Peyer's patch (tissue), 4 donors: ENCODE results near the gene SHB.
"Not testable (repeated sequence)": the region's sequence is repeated elsewhere in the genome, so short reads cannot be mapped to it uniquely, and the experiment has no call there.

Experiments
- CTCF ChIP-seq, 6 experiments: fragments of 450-650 bp in 4 of 6; fragments of 200-600 bp in 2 of 6; sonication (generic) in 1 of 6; IDR thresholded peaks; one replicate each; pipeline ENCODE4 v1.5.1; 2017 to 2019; ENCODE audit warnings: antibody characterized with exemption in 6 of 6, mild to moderate bottlenecking in 3 of 6, moderate library complexity in 1 of 6
- POLR2A ChIP-seq, 2 donors: fragments of 450-650 bp; IDR thresholded peaks; one replicate each; pipeline ENCODE4 v1.5.1; 2017; ENCODE audit warnings: antibody characterized with exemption in 2 of 2, mild to moderate bottlenecking in 2 of 2, moderate library complexity in 2 of 2

GRCh38 chr9:37891042-37891441 lies 178.0 kb downstream of the SHB start:
- TF ChIP-seq POLR2A, CTCF (IDR thresholded peaks at IDR 0.05): not testable (repeated sequence)
